Endothelial cell of umbilical vein (primary cell): ENCODE results near the gene RBP5. TPM values are rescaled to one million over a fixed set of nuclear protein-coding genes. Genes with fewer than 3 reads are reported as not detected.

Source experiments
- BruUV-seq: library from RNA; stranded (reverse); fragments of 400-500 nt; replicated peaks from 2 replicates; lab custom pipeline; 2021; lab: Mats Ljungman, UMichigan
- CTCF ChIA-PET: fragments of 300-600, 350-600 bp; sonication (Branson Sonifier 250); formaldehyde crosslinking; loops from one replicate; lab custom pipeline; 2021; ENCODE audit warnings: antibody characterized with exemption, inconsistent platforms; lab: Charles Lee
- POLR2A ChIA-PET: fragments of 300-600, 350-600 bp; sonication (Branson Sonifier 250); formaldehyde crosslinking; loops from one replicate; lab custom pipeline; 2021; ENCODE audit warnings: antibody characterized with exemption, inconsistent platforms; lab: Charles Lee
- DNase-seq: peaks from one replicate; pipeline ENCODE4 v3.0.0-alpha.2; 2011; ENCODE audit warnings: low read depth, low spot score
- FAIRE-seq: peaks from 2 replicates; lab custom pipeline; 2011; peaks lifted over from hg19 to GRCh38; lab: Jason Lieb, UNC
- H2AFZ ChIP-seq: 2 replicates; pipeline ENCODE4 v1.6.0; 2012; ENCODE audit warnings: low read depth, low read length, control low read depth, inconsistent platforms
- H3K27ac ChIP-seq: 2 replicates; pipeline ENCODE4 v1.5.1; 2011; ENCODE audit warnings: low read depth, mild to moderate bottlenecking, control low read depth, low read length, moderate library complexity; ENCODE audit not compliant: insufficient read depth
- H3K27me3 ChIP-seq, 2 experiments: 2 replicates each; pipeline versions ENCODE4 v1.6.0 to v1.6.1; 2011; ENCODE audit warnings: low read length in 2 of 2, mixed read lengths in 1 of 2; ENCODE audit not compliant: control insufficient read depth in 2 of 2, insufficient read depth in 2 of 2
- H3K36me3 ChIP-seq, 2 experiments: 2 replicates in 1 of 2; 3 replicates in 1 of 2; pipeline ENCODE4 v1.5.1; 2011; ENCODE audit warnings: low read length in 2 of 2, mild to moderate bottlenecking in 1 of 2, moderate library complexity in 1 of 2; ENCODE audit not compliant: control insufficient read depth in 2 of 2, insufficient read depth in 2 of 2; ENCODE audit errors: extremely low read depth in 1 of 2
- H3K4me1 ChIP-seq: 3 replicates; pipeline ENCODE4 v1.5.1; 2011; ENCODE audit warnings: mild to moderate bottlenecking, low read length; ENCODE audit not compliant: control insufficient read depth, insufficient read depth; ENCODE audit errors: extremely low read depth
- H3K4me2 ChIP-seq: 2 replicates; pipeline ENCODE4 v1.6.1; 2011; ENCODE audit warnings: low read length, control low read depth, mixed read lengths; ENCODE audit not compliant: insufficient read depth
- H3K4me3 ChIP-seq, 3 experiments: fragments of 200-600 bp in 1 of 3; sonication (generic), shearing (Covaris generic) in 1 of 3; replicated peaks in 1 of 3; 2 replicates each; pipeline ENCODE4 v1.5.1; 2011 to 2016; ENCODE audit warnings: control low read depth in 3 of 3, low read length in 3 of 3, mild to moderate bottlenecking in 2 of 3, inconsistent platforms in 1 of 3, low read depth in 1 of 3, moderate library complexity in 1 of 3; ENCODE audit not compliant: insufficient read depth in 1 of 3
- H3K79me2 ChIP-seq: 2 replicates; pipeline ENCODE4 v1.6.0; 2012; ENCODE audit warnings: low read length, inconsistent platforms; ENCODE audit not compliant: control insufficient read depth, insufficient read depth
- H3K9ac ChIP-seq: replicated peaks from 2 replicates; pipeline ENCODE3; 2011; ENCODE audit warnings: low read length, control low read depth; ENCODE audit not compliant: insufficient read depth; ENCODE audit errors: extremely low read depth
- H3K9me1 ChIP-seq: replicated peaks from 3 replicates; pipeline ENCODE4 v1.6.0; 2011; ENCODE audit warnings: mild to moderate bottlenecking, low read length; ENCODE audit not compliant: control insufficient read depth, insufficient read depth; ENCODE audit errors: extremely low read depth
- H3K9me3 ChIP-seq: replicated peaks from 2 replicates; pipeline ENCODE4 v1.5.1; 2012; ENCODE audit warnings: low read length, inconsistent platforms; ENCODE audit not compliant: control insufficient read depth, insufficient read depth
- H4K20me1 ChIP-seq: replicated peaks from 2 replicates; pipeline ENCODE3; 2011; ENCODE audit warnings: mild to moderate bottlenecking, low read length; ENCODE audit not compliant: control insufficient read depth, insufficient read depth; ENCODE audit errors: extremely low read depth
- FOS ChIP-seq: IDR thresholded peaks from 2 replicates; pipeline ENCODE4 v1.6.1; 2011; ENCODE audit warnings: mild to moderate bottlenecking, low read length, moderate library complexity, borderline replicate concordance; ENCODE audit not compliant: insufficient read depth
- GATA2 ChIP-seq: IDR thresholded peaks from 2 replicates; pipeline ENCODE4 v1.7.0; 2011; ENCODE audit warnings: low read depth, mild to moderate bottlenecking, moderate library complexity, mixed read lengths, low read length; ENCODE audit not compliant: insufficient read length, insufficient read depth
- JUN ChIP-seq: IDR thresholded peaks from 2 replicates; pipeline ENCODE4 v1.6.1; 2011; ENCODE audit warnings: borderline replicate concordance, low read depth; ENCODE audit not compliant: insufficient read length, insufficient read depth
- MYC ChIP-seq: IDR thresholded peaks from one replicate; pipeline ENCODE4 v1.6.1; 2011; ENCODE audit warnings: mild to moderate bottlenecking, low read depth, low read length
- POLR2A ChIP-seq: IDR thresholded peaks from 2 replicates; pipeline ENCODE4 v1.6.1; 2012; ENCODE audit warnings: low read depth, mild to moderate bottlenecking, control low read depth, low read length
- POLR2AphosphoS5 ChIP-seq: IDR thresholded peaks from 2 replicates; pipeline ENCODE4 v1.6.1; 2012; ENCODE audit warnings: low read depth, mild to moderate bottlenecking, control low read depth, low read length, moderate library complexity; ENCODE audit not compliant: insufficient read depth
- dilution Hi-C: fragments of 300-500 bp; cut with MboI; formaldehyde crosslinking; loops from one replicate; pipeline ENCODE4 v1.15.0; 2019; ENCODE audit warnings: low sequenced_read_pairs; ENCODE audit not compliant: extremely low pct_ligation_motif_present
- intact Hi-C: fragments of 100-400 bp; cut with micrococcal nuclease; formaldehyde crosslinking; loops from one replicate; pipeline ENCODE4 v1.10.0; 2022
- polyA plus RNA-seq, 4 experiments: library from polyadenylated mRNA; depleted of rRNA in 3 of 4; stranded (reverse) in 3 of 4; unstranded in 1 of 4; fragments of >200 nt; gene quantifications; 2 replicates each; pipeline versions ENCODE4 v1.2.1 to v1.2.3, GENCODE V29; 2011 to 2012; ENCODE audit warnings: missing spikeins in 1 of 4
- total RNA-seq: library from RNA; stranded (reverse); gene quantifications from 2 replicates; pipeline ENCODE4 v1.2.3, GENCODE V29; 2021
- TF ChIP-seq, protein P1 (sequence below): IDR thresholded peaks from 2 replicates; pipeline ENCODE4 v1.6.1; 2011; ENCODE audit not compliant: insufficient read depth, insufficient read length
- TF ChIP-seq, protein P2 (sequence below), 2 donors: IDR thresholded peaks; 1 replicate in 1 of 2; 2 replicates in 1 of 2; pipeline ENCODE4 v1.5.1; 2011; ENCODE audit warnings: low read length in 2 of 2, mild to moderate bottlenecking in 2 of 2, moderate library complexity in 2 of 2, control low read depth in 1 of 2, inconsistent platforms in 1 of 2, low read depth in 1 of 2; ENCODE audit not compliant: insufficient read depth in 1 of 2; ENCODE audit errors: extremely low read depth in 1 of 2

The RBP5 gene
- total and polyA plus RNA-seq, 2 donors (not counting 3 experiments of a cell fraction or from before 2014, with no cell fraction given), result 0.12 TPM; not detected in 1

DNA sequence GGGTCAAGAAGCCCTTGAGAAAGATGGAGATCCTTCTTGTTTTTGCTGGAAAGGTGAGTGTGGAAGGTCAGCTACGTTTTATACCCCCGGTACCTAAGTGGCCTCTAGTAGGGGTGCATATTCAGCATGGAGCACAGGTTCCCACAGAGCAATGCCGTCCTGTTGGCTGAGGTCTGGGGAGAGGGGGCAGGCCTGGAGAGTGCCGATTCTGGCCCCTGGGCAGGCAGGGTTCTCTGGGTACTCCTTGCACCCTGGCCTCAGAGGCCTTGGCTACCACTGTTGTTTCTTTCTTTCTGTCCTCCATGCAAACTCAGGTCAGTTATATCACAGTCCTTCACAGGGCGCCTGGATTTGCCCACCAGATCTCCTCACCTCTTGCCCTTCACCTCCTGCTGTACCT is 8.5 kb downstream of the RBP5 start:
- DNase-seq (no peak), FAIRE-seq (no peak)
- Histone ChIP-seq H3K27ac (no peak overlapping the region), H3K9me3 (no peaks in the 10 kb centered on the region), H3K4me3 (no peak overlapping the region), H4K20me1 (no peaks in the 10 kb centered on the region), H3K36me3 (no peaks in the 10 kb centered on the region), H3K9ac (no peak overlapping the region), H3K4me2 (no peak overlapping the region), H3K79me2 (no peaks in the 10 kb centered on the region), H3K9me1 (no peaks in the 10 kb centered on the region), H3K4me1 (peaks cover 22% of the 10 kb centered on the region), H2AFZ (no peak overlapping the region), H3K27me3 (no peaks in the 10 kb centered on the region)
- TF ChIP-seq JUN, result no peak
- TF ChIP-seq, protein P1, sequence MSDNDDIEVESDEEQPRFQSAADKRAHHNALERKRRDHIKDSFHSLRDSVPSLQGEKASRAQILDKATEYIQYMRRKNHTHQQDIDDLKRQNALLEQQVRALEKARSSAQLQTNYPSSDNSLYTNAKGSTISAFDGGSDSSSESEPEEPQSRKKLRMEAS, result no peak
- no peak for TF ChIP-seq GATA2
- POLR2A ChIA-PET, result no interaction called here
- dilution Hi-C loops (no loop called here), intact Hi-C loops (no loop called here)
- CTCF ChIA-PET, result interaction anchor here (1.0 to 2.1 kb wide), 3 partner anchors 9 to 175 kb away, joined by 3 to 7 read pairs (median 3); partner anchors contain the start of gene C1RL
- no TSS peak for BruUV-seq

DNA sequence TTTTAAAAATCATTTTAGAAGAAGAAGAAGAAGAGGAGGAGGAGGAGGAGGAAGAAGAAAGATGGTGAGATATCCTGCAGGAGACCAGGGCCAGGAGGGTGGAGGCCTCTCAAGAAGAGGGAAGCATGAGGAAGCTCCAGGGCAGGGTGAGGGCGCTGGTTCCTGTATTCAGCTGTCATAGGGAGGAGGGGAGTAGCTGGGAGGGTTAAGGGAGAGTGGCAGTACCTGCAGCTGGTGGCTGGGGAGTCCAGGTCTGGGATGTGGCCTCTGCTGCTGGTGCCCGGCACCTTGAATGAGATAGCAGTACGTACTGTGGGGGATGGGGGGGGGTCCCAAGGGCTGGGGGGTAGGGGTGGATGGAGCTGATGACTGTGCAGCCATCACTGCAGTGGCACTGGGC is 9.8 kb downstream of the RBP5 start:
- FAIRE-seq (no peak), DNase-seq (no peak)
- Histone ChIP-seq H4K20me1 (no peaks in the 10 kb centered on the region), H3K9me3 (no peaks in the 10 kb centered on the region), H3K27me3 (no peaks in the 10 kb centered on the region), H3K9me1 (no peaks in the 10 kb centered on the region), H2AFZ (no peak overlapping the region), H3K4me1 (peaks cover 14% of the 10 kb centered on the region), H3K9ac (no peak overlapping the region), H3K4me2 (no peak overlapping the region), H3K4me3 (no peak overlapping the region), H3K79me2 (no peaks in the 10 kb centered on the region), H3K27ac (no peak overlapping the region), H3K36me3 (no peaks in the 10 kb centered on the region)
- ChIA-PET POLR2A (interaction anchor here (0.6 kb wide), 1 partner anchor 818 kb away, joined by 4 read pairs; no protein-coding TSS in a partner anchor), CTCF (interaction anchor here (1.2 to 2.1 kb wide), 2 partner anchors 10 to 174 kb away, joined by 3 to 7 read pairs; partner anchors contain the start of gene C1RL)
- TF ChIP-seq POLR2A (no peak), POLR2AphosphoS5 (no peak), MYC (no peak), FOS (no peak)
- TF ChIP-seq, protein P2, sequence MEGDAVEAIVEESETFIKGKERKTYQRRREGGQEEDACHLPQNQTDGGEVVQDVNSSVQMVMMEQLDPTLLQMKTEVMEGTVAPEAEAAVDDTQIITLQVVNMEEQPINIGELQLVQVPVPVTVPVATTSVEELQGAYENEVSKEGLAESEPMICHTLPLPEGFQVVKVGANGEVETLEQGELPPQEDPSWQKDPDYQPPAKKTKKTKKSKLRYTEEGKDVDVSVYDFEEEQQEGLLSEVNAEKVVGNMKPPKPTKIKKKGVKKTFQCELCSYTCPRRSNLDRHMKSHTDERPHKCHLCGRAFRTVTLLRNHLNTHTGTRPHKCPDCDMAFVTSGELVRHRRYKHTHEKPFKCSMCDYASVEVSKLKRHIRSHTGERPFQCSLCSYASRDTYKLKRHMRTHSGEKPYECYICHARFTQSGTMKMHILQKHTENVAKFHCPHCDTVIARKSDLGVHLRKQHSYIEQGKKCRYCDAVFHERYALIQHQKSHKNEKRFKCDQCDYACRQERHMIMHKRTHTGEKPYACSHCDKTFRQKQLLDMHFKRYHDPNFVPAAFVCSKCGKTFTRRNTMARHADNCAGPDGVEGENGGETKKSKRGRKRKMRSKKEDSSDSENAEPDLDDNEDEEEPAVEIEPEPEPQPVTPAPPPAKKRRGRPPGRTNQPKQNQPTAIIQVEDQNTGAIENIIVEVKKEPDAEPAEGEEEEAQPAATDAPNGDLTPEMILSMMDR (IDR thresholded peaks at IDR 0.05; ENCODE audit: extremely low read depth in 1 of 2, insufficient read depth in 1 of 2, low read depth in 1 of 2, low read length in 2 of 2), result no peak
- dilution Hi-C loops, result no loop called here
- intact Hi-C loops, result no loop called here
- no TSS peak for BruUV-seq
